Karpas-422 (cell line): ENCODE data around the gene IL25. TPM values are rescaled to one million over a fixed set of nuclear protein-coding genes. Genes with fewer than 3 reads are reported as not detected.
"Not testable (repeated sequence)": the region's sequence is repeated elsewhere in the genome, so short reads cannot be mapped to it uniquely, and the experiment has no call there.

Experiments used
- DNase-seq: peaks from one replicate; pipeline ENCODE4 v3.0.0-alpha.2; 2015
- H2AFZ ChIP-seq: fragments of 200-600 bp; sonication (generic); 2 replicates; pipeline ENCODE4 v1.6.1; 2014; ENCODE audit warnings: antibody characterized with exemption, low read length, mixed read lengths
- H3K27ac ChIP-seq: fragments of 200-600 bp; sonication (generic); 2 replicates; pipeline ENCODE4 v1.5.1; 2014; ENCODE audit warnings: mild to moderate bottlenecking, low read length, moderate library complexity
- H3K27me3 ChIP-seq: fragments of 200-600 bp; sonication (generic); 2 replicates; pipeline ENCODE4 v1.6.1; 2014; ENCODE audit warnings: low read length, mixed read lengths
- H3K36me3 ChIP-seq: fragments of 200-600 bp; sonication (generic); 2 replicates; pipeline ENCODE4 v1.6.1; 2014; ENCODE audit warnings: low read length, mixed read lengths; ENCODE audit not compliant: insufficient read depth
- H3K4me1 ChIP-seq: fragments of 200-600 bp; sonication (generic); 2 replicates; pipeline ENCODE4 v1.6.1; 2014; ENCODE audit warnings: mild to moderate bottlenecking, low read length, mixed read lengths
- H3K4me2 ChIP-seq: fragments of 200-600 bp; sonication (generic); 2 replicates; pipeline ENCODE4 v1.6.1; 2014; ENCODE audit warnings: low read length, low read depth, mild to moderate bottlenecking; ENCODE audit not compliant: poor library complexity, severe bottlenecking
- H3K4me3 ChIP-seq: fragments of 200-600 bp; sonication (generic); 2 replicates; pipeline ENCODE4 v1.5.1; 2014; ENCODE audit warnings: mild to moderate bottlenecking, antibody characterized with exemption, low read length, mixed read lengths
- H3K79me2 ChIP-seq: fragments of 200-600 bp; sonication (generic); 2 replicates; pipeline ENCODE4 v1.6.1; 2014; ENCODE audit warnings: mild to moderate bottlenecking, low read length, mixed read lengths
- H3K9ac ChIP-seq: fragments of 200-600 bp; sonication (generic); 2 replicates; pipeline ENCODE4 v1.6.0; 2014; ENCODE audit warnings: low read length
- H3K9me2 ChIP-seq: fragments of 200-600 bp; sonication (generic), shearing (Covaris generic); replicated peaks from 2 replicates; pipeline ENCODE4 v1.6.0; 2014; ENCODE audit warnings: mild to moderate bottlenecking, low read length, moderate library complexity; ENCODE audit not compliant: insufficient read depth
- H3K9me3 ChIP-seq: fragments of 300-700, 200-600 bp; sonication (generic); 2 replicates; pipeline ENCODE4 v1.6.1; 2014; ENCODE audit warnings: low read length, mixed read lengths
- H4K20me1 ChIP-seq: fragments of 200-600 bp; sonication (generic); 2 replicates; pipeline ENCODE4 v1.6.1; 2014; ENCODE audit warnings: mild to moderate bottlenecking, antibody characterized with exemption, low read length, low read depth; ENCODE audit not compliant: insufficient read depth
- total RNA-seq: library from RNA; depleted of rRNA; stranded (reverse); fragments of >200 nt; shearing (Covaris generic); gene quantifications from 2 replicates; pipeline ENCODE4 v1.2.3, GENCODE V29; 2014; ENCODE audit warnings: low replicate concordance

The IL25 gene
- total RNA-seq, 1 experiment from 2014 or later: not detected

DNA sequence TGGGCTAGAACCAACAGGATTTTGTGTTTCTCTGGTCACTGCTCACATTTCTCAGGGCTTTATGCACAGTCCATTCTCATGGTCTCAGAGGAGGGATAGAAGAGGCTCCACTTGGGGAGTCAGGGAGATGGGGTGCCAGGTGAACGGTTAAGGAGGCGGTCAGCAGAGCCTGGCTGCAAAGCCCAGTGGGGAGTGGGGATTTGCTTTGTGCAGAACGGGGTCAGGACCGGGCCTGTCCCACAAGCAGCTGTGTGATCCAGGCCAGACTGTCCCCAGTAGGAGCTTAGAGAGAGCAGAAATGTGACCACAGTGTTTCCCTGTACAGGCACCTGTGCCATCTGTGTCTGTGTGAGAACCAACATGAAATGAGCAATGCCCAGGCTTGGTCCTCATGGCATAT lies 8.4 kb downstream of the IL25 start:
- H3K4me2 ChIP-seq: no peak overlapping the region
- no peaks in the 10 kb centered on the region; the same call in 1 of the 2 replicates for H4K20me1 ChIP-seq
- no peaks in the 10 kb centered on the region for H3K4me1 ChIP-seq
- H3K9me3 ChIP-seq: no peaks in the 10 kb centered on the region
- no peak overlapping the region for H3K27ac ChIP-seq
- H2AFZ ChIP-seq: no peak overlapping the region
- H3K27me3 ChIP-seq: no peaks in the 10 kb centered on the region
- no peaks in the 10 kb centered on the region for H3K36me3 ChIP-seq
- H3K9ac ChIP-seq: no peak overlapping the region
- no peak for DNase-seq
- no peaks in the 10 kb centered on the region for H3K79me2 ChIP-seq
- no peak overlapping the region for H3K4me3 ChIP-seq
- H3K9me2 ChIP-seq: no peaks in the 10 kb centered on the region

GRCh38 chr14:23381871-23382270 lies 9.3 kb downstream of the IL25 start:
- no peaks in the 10 kb centered on the region for H3K9me3 ChIP-seq
- H3K4me3 ChIP-seq: no peak overlapping the region
- H4K20me1 ChIP-seq: no peaks in the 10 kb centered on the region; the same call in 1 of the 2 replicates
- no peak for DNase-seq
- no peak overlapping the region for H2AFZ ChIP-seq
- H3K27ac ChIP-seq: no peak overlapping the region
- H3K4me2 ChIP-seq: no peak overlapping the region
- no peaks in the 10 kb centered on the region for H3K4me1 ChIP-seq
- no peak overlapping the region for H3K9ac ChIP-seq
- no peaks in the 10 kb centered on the region for H3K9me2 ChIP-seq
- no peaks in the 10 kb centered on the region for H3K27me3 ChIP-seq
- H3K36me3 ChIP-seq: no peaks in the 10 kb centered on the region
- H3K79me2 ChIP-seq: no peaks in the 10 kb centered on the region

- Histone ChIP-seq H3K4me1 (no peaks in the 10 kb centered on the region), H3K27ac (no peak overlapping the region), H2AFZ (no peak overlapping the region), H3K4me2 (no peak overlapping the region), H4K20me1 (no peaks in the 10 kb centered on the region; the same call in 1 of the 2 replicates), H3K9me2 (no peaks in the 10 kb centered on the region), H3K9me3 (no peaks in the 10 kb centered on the region), H3K9ac (no peak overlapping the region), H3K36me3 (no peaks in the 10 kb centered on the region), H3K4me3 (no peak overlapping the region), H3K79me2 (no peaks in the 10 kb centered on the region), H3K27me3 (no peaks in the 10 kb centered on the region)
- no peak for DNase-seq
Measured at GRCh38 chr14:23382276-23382675, 9.7 kb downstream of the IL25 start.

- no peaks in the 10 kb centered on the region for H3K9me3 ChIP-seq
- H3K9ac ChIP-seq: no peak overlapping the region
- H3K79me2 ChIP-seq: no peaks in the 10 kb centered on the region
- no peak overlapping the region for H3K27ac ChIP-seq
- H3K4me2 ChIP-seq: no peak overlapping the region
- H3K9me2 ChIP-seq: no peaks in the 10 kb centered on the region
- no peaks in the 10 kb centered on the region for H3K36me3 ChIP-seq
- no peaks in the 10 kb centered on the region for H3K4me1 ChIP-seq
- no peaks in the 10 kb centered on the region; the same call in 1 of the 2 replicates for H4K20me1 ChIP-seq
- no peak overlapping the region for H2AFZ ChIP-seq
- H3K4me3 ChIP-seq: no peak overlapping the region
- no peak for DNase-seq
- no peaks in the 10 kb centered on the region for H3K27me3 ChIP-seq
Measured at GRCh38 chr14:23382731-23383440, 10.3 kb downstream of the IL25 start.

- no peak for DNase-seq
- H3K9me3 ChIP-seq: no peaks in the 10 kb centered on the region
- H3K9me2 ChIP-seq: no peaks in the 10 kb centered on the region
Measured at GRCh38 chr14:23384364-23385080, 11.9 kb downstream of the IL25 start.

GRCh38 chr14:23385244-23385641 lies 12.6 kb downstream of the IL25 start:
- Histone ChIP-seq H2AFZ (no peak overlapping the region), H3K9me3 (no peaks in the 10 kb centered on the region), H3K79me2 (no peaks in the 10 kb centered on the region), H3K4me1 (no peaks in the 10 kb centered on the region), H3K27me3 (no peaks in the 10 kb centered on the region), H4K20me1 (no peaks in the 10 kb centered on the region; the same call in 1 of the 2 replicates), H3K9ac (no peak overlapping the region), H3K4me3 (no peak overlapping the region), H3K4me2 (no peak overlapping the region), H3K27ac (no peak overlapping the region), H3K36me3 (no peaks in the 10 kb centered on the region), H3K9me2 (no peaks in the 10 kb centered on the region)
- DNase-seq: no peak

More at GRCh38 chr14:23384364-23385080, 11.9 kb downstream of the IL25 start:
- no peak overlapping the region for H3K9ac ChIP-seq
- no peaks in the 10 kb centered on the region; the same call in 1 of the 2 replicates for H4K20me1 ChIP-seq
- H3K36me3 ChIP-seq: no peaks in the 10 kb centered on the region
- H2AFZ ChIP-seq: no peak overlapping the region
- no peak overlapping the region for H3K27ac ChIP-seq
- H3K27me3 ChIP-seq: no peaks in the 10 kb centered on the region
- no peak overlapping the region for H3K4me2 ChIP-seq
- no peaks in the 10 kb centered on the region for H3K79me2 ChIP-seq
- H3K4me1 ChIP-seq: no peaks in the 10 kb centered on the region
- H3K4me3 ChIP-seq: no peak overlapping the region

- no peaks in the 10 kb centered on the region for H3K9me3 ChIP-seq
- no peak overlapping the region for H3K9ac ChIP-seq
- no peaks in the 10 kb centered on the region for H3K4me1 ChIP-seq
- no peak overlapping the region for H2AFZ ChIP-seq
- no peak overlapping the region for H3K4me3 ChIP-seq
- no peaks in the 10 kb centered on the region; the same call in 1 of the 2 replicates for H4K20me1 ChIP-seq
- DNase-seq: no peak
- H3K9me2 ChIP-seq: no peaks in the 10 kb centered on the region
- H3K79me2 ChIP-seq: no peaks in the 10 kb centered on the region
- H3K4me2 ChIP-seq: no peak overlapping the region
- no peak overlapping the region for H3K27ac ChIP-seq
- H3K36me3 ChIP-seq: no peaks in the 10 kb centered on the region
- no peaks in the 10 kb centered on the region for H3K27me3 ChIP-seq
Measured at GRCh38 chr14:23385642-23386265, 13.1 kb downstream of the IL25 start.

- not testable (repeated sequence) for H3K4me3 ChIP-seq, H4K20me1 ChIP-seq, H3K4me2 ChIP-seq, H3K79me2 ChIP-seq, H3K9me3 ChIP-seq, H3K9me2 ChIP-seq, H2AFZ ChIP-seq, DNase-seq, H3K9ac ChIP-seq, H3K27ac ChIP-seq, H3K4me1 ChIP-seq, H3K27me3 ChIP-seq, H3K36me3 ChIP-seq
Measured at GRCh38 chr14:23386266-23386657, 13.7 kb downstream of the IL25 start.
